Choroid plexus epithelial cell (primary cell): ENCODE measurements around the gene ASIP.

Experiments
- DNase-seq: peaks from one replicate; pipeline ENCODE4 v3.0.0-alpha.2; 2010; ENCODE audit warnings: low read depth
- H3K4me3 ChIP-seq: 2 replicates; pipeline ENCODE4 v1.5.1; 2011; ENCODE audit warnings: low read depth, mild to moderate bottlenecking, control low read depth, low read length, moderate library complexity
- TF ChIP-seq, protein P1 (sequence below): conservative IDR thresholded peaks from 2 replicates; pipeline ENCODE4 v1.5.1; 2011; ENCODE audit warnings: low read depth, mild to moderate bottlenecking, control low read depth, inconsistent platforms, low read length, moderate library complexity

The ASIP gene

DNA sequence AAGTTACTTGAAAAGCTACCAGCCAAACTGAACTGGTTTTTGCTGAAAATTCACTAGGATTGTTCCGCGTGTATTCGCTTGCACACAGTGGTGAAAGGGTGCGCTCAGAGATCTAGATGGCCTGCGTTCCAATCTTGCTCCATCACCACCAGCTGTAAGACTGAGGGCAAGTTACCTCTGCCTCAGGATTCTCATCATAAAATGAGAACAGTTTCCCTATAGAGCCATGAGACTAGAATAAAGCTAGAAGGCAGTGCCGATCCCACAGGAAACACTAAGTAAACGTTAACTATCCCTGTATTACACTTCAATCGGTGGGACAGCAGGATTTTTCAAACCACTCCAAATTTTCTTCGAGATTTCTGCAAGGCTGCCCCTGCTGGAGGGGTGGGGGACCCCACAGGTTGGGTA is 61.1 kb downstream of the ASIP start:
- DNase-seq: peak; percentile 53
- TF ChIP-seq, protein P1, sequence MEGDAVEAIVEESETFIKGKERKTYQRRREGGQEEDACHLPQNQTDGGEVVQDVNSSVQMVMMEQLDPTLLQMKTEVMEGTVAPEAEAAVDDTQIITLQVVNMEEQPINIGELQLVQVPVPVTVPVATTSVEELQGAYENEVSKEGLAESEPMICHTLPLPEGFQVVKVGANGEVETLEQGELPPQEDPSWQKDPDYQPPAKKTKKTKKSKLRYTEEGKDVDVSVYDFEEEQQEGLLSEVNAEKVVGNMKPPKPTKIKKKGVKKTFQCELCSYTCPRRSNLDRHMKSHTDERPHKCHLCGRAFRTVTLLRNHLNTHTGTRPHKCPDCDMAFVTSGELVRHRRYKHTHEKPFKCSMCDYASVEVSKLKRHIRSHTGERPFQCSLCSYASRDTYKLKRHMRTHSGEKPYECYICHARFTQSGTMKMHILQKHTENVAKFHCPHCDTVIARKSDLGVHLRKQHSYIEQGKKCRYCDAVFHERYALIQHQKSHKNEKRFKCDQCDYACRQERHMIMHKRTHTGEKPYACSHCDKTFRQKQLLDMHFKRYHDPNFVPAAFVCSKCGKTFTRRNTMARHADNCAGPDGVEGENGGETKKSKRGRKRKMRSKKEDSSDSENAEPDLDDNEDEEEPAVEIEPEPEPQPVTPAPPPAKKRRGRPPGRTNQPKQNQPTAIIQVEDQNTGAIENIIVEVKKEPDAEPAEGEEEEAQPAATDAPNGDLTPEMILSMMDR: peak; percentile 7
- H3K4me3 ChIP-seq: peak overlapping the region; percentile 92

DNA sequence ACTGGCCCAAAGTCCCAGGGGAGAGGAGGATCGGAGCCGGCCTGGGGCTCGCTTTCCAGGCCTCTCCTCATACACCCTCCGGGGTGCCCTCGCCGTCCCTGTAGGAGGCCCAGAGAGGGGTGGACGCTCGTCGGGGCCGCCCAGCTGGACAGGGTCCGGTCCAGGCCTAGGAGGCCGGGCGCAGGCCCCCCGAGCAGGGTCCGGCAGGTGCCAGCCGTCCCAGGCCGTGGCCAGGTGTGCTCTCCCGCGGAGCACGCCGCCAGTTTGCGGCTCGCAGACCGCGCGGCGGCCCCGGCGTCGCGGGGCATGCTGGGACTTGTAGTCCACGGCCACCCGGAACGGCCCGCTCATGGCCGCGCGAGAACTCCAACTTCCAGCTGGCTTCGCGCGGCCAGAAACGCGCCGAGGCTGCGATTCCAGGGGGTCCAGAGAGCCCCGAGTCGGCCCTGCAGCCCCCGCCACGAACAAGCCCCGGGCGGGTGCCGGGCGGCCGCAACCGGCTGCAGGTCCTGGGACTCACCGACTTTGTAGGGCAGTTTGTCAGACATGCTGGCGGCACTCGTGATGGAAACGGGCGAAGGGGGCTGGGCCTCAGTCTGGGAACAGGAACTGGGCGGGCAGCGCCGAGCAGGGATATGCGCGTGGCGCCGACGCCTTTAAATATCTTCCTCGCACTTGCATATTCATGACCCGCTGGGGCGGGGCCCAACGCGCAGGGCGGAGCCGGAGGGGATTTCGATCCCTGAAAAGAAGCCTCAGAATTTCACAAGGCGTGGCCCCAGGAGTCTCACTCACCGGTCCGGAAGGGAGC is 61.7 kb downstream of the ASIP start, which contains the start of gene AHCY:
AHCY (minus strand) TSS at position 633 of the 811 bp plus-strand sequence; CDS start at position 548, 85 bp downstream.
- peak within 1 kb of the TSS; percentile 92 for H3K4me3 ChIP-seq
- peak; percentile 98 for DNase-seq
- TF ChIP-seq, protein P1: no peak

DNA sequence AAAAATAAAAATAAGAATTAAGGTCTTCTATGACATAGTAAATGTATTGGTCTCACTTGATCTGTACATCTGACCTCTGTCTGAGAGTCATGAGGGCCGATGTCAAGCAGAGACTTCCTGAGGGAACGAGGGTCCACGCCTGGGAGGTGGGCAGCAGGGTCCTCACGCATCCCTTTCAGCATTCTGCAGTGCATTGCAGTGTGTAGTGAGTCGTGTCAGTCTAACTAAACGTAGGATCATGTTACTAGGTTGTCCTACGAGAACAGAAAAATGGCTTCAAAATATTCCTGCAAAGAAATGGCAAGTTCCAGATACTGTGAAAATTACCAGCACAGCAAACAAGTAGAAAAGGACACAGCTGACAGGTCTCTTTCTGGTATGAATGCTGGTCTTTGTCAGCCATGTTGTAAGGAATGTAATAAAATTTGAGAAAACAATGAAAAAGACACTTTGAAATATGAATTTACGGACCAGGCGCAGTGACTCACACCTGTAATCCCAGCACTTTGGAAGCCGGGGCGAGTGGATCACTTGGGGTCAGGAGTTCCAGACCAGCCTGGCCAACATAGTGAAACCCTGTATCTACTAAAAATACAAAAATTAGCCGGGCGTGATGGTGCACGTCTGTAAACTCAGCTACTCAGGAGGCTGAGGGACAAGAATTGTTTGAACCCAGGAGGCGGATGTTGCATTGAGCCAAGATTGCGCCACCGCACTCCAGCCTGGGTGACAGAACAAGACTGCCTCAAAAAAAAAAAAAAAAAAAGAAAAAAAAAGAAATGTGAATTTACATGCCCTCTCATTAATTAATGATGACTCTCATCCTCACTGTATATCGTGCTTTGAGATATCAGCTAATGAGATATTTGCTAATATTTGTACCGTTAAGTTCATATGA is 64.4 kb downstream of the ASIP start:
- TF ChIP-seq, protein P1: no peak
- no peak for DNase-seq
- no peak overlapping the region for H3K4me3 ChIP-seq

DNA sequence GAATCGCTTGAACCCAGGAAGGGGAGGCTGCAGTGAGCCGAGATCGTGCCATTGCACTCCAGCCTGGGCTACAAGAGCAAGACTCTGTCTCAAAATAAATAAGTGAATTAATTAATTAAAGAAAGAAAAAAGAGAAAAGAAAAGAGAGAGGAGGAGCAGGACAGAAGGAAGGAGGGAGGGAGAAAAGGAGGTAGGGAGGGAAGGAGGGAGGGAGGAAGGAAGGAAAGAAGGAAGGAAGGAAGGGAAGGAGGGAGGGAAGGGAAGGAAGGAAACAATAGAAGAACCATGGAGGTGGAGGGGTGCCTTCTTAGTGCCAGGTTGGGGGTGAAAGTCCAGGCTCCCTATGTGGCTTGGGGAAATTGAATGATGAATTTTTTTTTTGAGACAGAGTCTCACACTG is 68.5 kb downstream of the ASIP start:
- DNase-seq: no peak

DNA sequence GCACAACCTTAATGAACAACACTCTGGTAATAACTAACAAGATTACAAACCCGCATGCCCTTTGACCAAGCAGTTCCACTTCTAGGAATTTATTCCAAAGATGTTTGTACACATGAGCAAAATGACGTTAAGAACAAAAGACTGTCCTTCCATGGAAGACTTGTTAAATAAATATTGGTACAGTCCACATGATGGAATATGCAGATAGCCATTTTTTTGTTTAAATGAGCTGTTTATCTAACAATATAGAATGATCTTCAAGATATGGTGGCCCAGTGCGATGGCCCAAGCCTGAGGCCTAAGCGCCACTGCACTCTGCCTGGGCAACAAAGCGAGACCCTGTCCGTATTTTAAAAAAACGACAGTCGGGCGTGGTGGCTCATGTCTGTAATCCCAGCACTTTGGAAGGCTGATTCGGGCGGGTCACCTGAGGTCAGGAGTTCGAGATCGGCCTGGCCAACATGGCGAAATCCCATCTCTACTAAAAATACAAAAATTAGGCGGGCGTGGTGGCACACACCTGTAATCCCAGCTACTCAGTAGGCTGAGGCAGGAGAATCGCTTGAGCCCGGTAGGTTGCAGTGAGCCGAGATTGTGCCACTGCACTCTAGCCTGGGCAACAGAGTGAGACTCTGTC is 69.4 kb downstream of the ASIP start:
- DNase-seq: no peak
- H3K4me3 ChIP-seq: no peak overlapping the region
- TF ChIP-seq, protein P1: no peak

More for the DNA sequence above, 68.5 kb downstream of the ASIP start:
- H3K4me3 ChIP-seq: no peak overlapping the region
- TF ChIP-seq, protein P1: no peak

DNA sequence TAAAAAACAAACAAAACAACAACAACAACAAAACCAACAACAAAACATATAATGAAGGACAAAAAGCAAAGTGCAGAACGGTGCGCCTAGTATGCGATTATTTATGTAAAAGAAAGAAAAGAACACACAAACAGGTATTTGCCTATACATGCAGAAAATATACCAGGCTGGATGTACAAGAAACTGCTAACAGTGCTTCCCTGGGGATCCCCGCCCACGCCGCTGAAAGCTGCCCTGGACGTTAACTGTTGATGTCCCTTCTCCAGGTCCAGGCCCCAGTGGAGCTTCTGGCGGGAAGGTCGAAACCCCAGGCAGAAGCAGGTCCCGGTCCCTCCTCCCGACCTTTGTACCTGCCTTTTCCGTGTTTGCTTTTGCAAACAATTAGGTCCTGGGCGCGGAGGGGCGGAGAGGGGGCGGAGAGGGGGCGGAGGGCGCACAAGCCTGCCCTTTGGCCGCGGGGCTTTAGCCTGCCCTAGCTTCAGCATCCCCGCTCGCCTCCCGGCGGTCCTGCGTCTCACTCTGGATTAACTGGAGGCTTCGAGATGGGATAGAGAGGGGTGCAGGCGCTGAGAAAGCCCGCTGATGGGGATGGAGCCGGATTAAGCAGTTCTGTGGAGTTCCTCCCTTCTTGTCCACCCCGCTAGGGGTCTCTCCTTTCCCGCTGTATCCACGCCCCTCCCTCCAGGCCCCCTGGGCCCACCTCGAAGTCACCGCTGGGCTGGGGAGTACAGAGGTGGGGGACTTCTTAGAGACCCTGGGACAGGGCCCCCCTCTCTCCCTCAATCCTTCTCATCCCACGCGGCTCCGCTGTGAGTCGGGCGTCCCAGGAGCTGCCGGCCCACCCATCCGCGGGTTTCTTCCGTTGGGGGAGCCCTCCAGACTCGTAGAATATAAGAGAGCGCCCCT is 70.1 kb downstream of the ASIP start:
- DNase-seq: peak; percentile 32
- H3K4me3 ChIP-seq: peak overlapping the region; percentile 36
- TF ChIP-seq, protein P1: peak; percentile 51
